NCI-H748 (cell line): ENCODE measurements around the gene GHRH.

ENCODE experiments used
- DNase-seq: peaks from one replicate; lab custom pipeline; 2025; ENCODE audit not compliant: unreplicated experiment; lab: John Stamatoyannopoulos, UW

The GHRH gene

DNA sequence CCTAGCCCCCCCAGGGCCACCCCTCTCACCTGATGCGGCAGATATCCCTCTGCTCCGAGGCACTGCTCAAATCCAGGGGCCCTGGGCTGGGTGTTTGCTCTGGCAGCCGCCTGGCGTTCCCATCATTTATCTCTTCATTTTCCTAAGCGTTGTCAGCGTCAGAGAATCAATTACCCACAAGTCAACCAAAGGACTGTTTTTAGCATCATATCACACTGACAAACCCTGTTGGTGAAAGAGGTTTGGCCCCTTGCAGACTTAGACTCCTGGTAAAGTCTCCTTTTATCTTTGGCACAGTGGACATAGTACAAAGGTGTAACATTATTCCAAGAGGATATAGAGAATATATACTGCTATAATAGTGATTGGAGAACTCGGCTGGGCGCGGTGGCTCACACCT, at the start of gene GHRH:
Gene GHRH (minus strand): TSS at position 101 of the 400 bp plus-strand sequence. CDS start 4,925 bp downstream, outside the sequence.
- no peak for DNase-seq

DNA sequence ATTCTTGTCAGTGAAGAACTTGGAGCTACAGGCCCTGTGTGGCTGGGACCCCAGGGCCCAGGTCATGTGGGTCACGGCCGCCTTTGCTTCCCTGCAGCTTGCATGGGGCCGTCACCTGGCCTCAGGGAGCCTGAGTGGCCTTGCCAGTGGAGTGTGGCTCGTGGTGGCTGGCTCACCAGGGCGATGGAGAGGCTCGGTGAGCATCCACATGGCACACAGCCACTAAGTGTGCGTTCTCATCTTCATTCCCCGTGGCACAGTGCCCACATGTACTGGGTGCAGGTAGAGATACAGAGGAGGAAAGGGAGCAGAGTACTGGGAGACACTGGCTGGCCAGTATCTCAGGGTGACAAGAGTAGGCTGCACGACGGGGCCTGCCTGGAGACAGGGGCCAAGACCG, 49.3 kb upstream of the GHRH start:
- DNase-seq, result no peak

GRCh38 chr20:37309936-37310590, 48.4 kb upstream of the GHRH start:
- no peak for DNase-seq

- no peak for DNase-seq
Observed at GRCh38 chr20:37309290-37309689, 47.7 kb upstream of the GHRH start.

- DNase-seq, result no peak
Observed at GRCh38 chr20:37308086-37309050, 46.8 kb upstream of the GHRH start.

DNA sequence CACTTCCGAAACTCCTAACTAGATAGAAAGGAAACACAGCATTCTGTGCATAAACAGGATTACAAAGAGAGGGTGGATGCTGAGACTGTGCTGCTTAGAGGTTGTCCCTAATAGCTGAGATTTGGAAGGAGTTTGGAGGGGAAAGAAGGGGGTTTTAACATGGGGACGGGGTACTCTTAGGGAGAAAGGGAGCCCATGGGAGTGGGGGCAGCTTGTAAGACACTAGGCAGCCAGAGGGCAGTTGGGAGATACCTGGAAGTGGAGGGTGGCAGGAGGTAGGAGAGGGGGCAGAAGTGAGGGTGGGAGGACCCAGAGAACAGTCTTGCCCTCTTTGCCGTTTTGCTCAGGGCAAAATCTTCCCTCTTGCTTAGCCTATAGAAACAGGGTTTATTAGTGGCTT, 44.2 kb upstream of the GHRH start:
- DNase-seq, result no peak

GRCh38 chr20:37305079-37305478, 43.5 kb upstream of the GHRH start:
- no peak for DNase-seq

GRCh38 chr20:37303637-37304036, 42.0 kb upstream of the GHRH start:
- peak; percentile 86 for DNase-seq

DNA sequence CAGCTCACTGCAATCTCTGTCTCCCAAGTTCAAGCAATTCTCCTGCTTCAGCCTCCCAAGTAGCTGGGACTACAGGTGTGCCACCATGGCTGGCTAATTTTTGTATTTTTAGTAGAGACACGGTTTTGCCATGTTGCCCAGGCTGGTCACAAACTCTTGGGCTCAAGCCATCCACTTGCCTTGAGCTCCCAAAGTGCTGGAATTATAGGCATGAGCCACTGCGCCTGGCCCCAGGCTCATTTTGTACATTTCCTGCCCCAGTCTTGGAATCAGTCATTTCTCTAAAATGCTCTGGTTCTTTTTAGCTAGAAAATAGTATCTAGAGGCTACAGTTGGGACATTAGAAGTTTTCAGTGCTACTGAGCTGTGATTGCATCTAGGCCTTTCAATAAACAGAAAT, 41.4 kb upstream of the GHRH start:
- no peak for DNase-seq

GRCh38 chr20:37301558-37301957, 39.9 kb upstream of the GHRH start:
- DNase-seq, result no peak

DNA sequence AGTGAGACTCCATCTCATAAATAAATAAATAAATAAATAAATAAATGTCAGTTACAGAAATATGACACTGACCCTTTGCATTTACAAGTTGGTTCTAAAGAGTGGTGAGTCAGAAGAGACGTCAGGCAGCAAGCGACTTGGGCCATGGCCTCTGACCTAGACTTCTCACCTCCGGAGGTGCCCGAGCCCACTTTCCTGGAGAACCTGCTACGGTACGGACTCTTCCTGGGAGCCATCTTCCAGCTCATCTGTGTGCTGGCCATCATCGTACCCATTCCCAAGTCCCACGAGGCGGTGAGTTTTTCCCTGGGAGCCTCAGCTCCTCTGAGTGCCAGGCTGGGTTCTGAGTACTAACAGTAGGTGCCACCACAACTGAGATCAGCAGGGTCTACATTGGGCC, 39.5 kb upstream of the GHRH start:
- no peak for DNase-seq

DNA sequence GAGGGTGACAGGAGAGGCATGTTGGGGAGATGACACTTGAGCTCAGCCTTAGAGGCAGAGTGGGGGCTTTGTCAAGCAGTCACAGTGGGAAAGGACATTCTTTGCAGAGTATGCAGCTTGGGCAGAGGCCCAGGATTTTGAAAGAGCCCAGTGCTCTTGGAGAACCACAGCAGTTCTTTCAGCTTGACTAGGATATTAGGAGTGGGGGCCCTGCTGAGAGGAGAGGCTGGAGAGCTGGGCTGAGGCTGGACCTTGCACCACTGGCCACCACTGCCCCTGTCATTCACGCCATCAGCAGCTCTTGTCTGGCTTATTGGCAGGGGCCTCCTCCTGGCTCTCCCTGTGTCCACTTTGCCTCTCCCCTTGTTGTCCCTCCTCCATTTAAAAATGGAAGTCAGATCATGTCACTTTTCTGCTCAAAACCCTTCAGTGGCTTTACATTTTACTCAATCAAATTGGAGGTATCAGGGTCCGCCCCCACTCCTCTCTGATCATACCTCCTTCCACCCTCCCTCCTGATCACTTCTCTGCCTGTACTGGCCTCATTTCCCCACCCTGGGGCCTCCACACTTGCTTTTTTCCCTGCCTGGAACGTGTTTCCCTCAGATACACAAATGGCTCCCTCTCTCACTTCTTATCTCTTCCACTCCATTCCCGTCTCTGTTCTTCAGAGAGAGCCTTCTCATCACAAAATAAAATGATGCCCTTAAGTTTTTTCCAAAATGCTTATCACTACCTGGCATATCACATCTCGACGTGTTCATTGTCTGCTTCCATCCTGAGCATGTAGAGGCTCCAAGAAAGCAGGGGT, 38.3 kb upstream of the GHRH start:
- DNase-seq, result no peak

DNA sequence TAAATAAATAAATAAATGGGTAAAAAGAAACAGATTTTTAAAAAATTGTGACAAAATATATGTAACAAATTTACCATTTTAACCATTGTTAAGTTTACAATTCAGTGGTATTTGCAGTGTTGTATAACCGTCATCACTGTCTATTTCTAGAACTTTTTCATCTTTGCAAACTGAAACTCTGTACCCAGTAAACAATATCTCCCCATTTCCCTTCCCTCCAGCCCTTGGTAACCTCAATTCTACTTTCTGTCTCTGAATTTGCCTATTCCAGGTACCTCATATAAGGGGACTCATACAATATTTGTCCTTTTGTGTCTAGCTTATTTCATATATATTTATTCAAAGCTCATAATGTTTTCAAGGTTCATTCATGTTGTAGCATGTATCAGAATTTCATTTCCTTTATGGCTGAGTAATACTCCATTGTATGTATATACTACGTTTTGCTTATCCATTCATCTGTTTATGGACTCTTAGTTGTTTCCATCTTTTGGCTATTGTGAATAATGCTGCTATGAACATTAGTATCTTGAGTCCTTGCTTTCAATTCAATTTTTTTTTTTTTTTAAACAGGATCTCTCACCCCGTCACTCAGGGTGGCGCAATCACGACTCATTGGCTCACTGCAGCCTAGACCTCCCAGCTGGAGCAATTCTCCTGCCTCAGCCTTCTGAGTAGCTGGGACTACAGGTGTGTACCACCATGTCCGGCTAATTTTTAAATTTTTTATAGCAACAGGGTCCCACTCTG, 36.8 kb upstream of the GHRH start:
- DNase-seq, result no peak

DNA sequence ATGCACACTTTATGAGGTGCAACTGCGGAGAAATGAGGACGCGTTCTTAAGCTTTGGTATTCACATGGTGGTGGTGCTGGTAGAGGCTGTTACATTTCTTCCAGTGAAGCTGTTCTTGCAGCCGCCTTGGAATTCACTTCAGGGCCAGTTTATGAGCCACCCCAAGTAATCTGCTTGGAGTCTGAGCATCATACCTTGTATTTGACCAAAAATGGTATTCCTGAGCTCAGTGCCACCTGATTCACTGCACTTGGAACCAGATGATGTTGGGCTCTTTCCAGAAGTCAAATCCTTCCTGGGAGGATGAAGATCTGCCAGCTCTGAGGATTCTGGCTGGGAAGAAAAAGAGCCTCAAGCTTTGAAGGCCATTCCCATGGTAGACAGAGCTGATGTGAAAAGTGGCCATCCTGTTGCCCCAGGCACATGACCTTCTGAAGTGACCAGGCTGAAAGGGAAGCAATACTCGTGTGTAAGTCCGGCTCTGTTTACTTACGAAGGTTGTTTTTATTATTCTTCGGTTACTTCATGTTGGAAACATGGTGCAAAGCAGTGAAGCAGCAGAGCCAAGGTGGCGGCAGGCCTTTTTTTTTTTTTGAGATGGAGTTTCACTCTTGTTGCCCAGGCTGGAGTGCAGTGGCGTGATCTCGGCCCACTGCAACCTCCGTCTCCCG, 35.6 kb upstream of the GHRH start:
- DNase-seq, result no peak

DNA sequence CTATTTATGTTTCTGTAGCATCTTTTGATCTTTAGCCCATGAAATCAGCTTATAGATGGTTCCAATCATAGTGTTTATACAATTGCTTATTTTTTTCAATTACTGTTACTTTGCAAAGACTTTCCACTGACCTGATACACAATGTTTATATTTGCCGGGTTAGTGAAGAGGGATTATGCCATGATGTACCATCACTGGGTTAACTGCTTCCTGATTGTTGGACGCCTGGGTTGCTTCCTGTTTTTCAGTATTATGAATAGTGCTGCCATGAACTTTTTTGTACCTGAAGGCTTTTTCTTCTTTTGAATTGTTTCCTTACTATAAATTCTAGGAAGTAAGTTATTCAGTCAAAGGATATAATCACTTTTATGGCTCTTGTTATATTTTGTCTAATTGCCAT, 34.8 kb upstream of the GHRH start:
- no peak for DNase-seq

DNA sequence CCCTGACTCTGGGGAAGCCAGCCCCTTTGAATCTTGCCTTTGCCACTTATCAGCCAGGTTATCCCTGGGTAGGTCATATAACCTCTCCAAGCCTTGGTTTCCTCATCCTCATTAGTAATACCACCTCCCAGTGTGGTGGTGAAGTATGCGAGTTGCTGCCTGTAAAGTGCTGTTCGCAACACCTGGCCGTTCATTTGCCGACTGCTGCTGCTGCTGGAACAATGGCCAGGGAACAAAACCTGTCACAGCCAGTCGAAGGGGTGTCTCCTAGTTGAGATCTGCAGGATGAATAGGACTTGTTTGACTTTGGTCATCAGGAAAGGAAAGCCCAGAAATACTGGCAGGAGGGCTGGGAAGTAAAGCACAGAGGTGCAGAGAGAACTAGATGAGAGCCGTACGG, 34.0 kb upstream of the GHRH start:
- DNase-seq, result peak; percentile 94

GRCh38 chr20:37295001-37295400, 33.4 kb upstream of the GHRH start:
- no peak for DNase-seq

DNA sequence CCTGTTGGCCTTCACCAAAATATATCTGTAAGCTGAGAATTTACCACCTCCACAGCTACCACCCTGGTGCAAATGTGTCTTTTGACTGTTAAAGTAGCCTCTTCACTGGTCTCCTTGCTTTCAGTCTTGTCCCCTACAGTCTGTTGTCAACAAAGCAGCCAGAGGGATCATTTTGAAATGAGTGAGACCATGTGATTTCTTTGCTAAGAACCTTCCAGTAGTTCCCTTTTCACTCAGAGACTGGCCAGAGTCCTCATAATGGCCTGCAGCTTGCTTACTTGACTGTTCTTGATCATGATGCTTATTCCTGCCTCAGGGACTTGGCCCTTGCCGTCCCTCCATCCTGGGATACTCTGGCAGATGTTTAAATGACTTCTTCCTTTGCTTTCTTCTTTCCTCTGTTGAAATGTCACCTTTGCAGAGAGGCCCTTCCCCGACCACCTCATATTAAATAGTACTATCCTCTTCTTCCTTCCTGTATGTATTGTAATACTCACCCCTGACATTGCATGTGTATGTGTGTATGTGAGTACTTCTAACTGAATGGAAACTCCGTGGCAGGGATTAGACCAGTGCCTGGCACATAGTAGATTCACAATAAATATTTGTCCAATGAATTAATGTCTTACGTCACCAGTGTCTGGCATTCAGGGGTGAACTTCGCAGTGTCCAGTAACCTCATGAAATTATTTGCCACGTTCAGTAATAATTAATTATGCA, 32.8 kb upstream of the GHRH start:
- DNase-seq, result no peak

GRCh38 chr20:37293301-37293943, 31.8 kb upstream of the GHRH start:
- no peak for DNase-seq
